ENCODE measurements around the gene SUGP1. TPM values are rescaled to one million over a fixed set of nuclear protein-coding genes. Genes with fewer than 3 reads are reported as not detected.

Gene SUGP1
- total RNA-seq, 1 donor from 2014 or later, result 41.6 TPM

- DNase-seq (ENCODE audit: low spot score), result no peak
- intact Hi-C loops (cut with DNase I), result no loop called here
Observed at GRCh38 chr19:19305066-19305465, 15.2 kb downstream of the SUGP1 start.

GRCh38 chr19:19304186-19304965, 15.9 kb downstream of the SUGP1 start:
- no peak for DNase-seq (ENCODE audit: low spot score)

GRCh38 chr19:19303411-19303810, 16.9 kb downstream of the SUGP1 start:
- no peak for DNase-seq (ENCODE audit: low spot score)
- intact Hi-C loops (cut with DNase I), result no loop called here

More at GRCh38 chr19:19304186-19304965, 15.9 kb downstream of the SUGP1 start:
- intact Hi-C loops (cut with DNase I), result no loop called here

GRCh38 chr19:19300613-19301012, 19.7 kb downstream of the SUGP1 start:
- intact Hi-C loops (cut with DNase I), result no loop called here
- no peak for DNase-seq (ENCODE audit: low spot score)

GRCh38 chr19:19297759-19298158, 22.6 kb downstream of the SUGP1 start:
- intact Hi-C loops (cut with DNase I), result no loop called here
- no peak for DNase-seq (ENCODE audit: low spot score)

- intact Hi-C loops (cut with DNase I), result no loop called here
- DNase-seq (ENCODE audit: low spot score), result no peak
Observed at GRCh38 chr19:19296953-19297689, 23.2 kb downstream of the SUGP1 start.

GRCh38 chr19:19294914-19295313, 25.4 kb downstream of the SUGP1 start:
- intact Hi-C loops (cut with DNase I), result no loop called here
- DNase-seq (ENCODE audit: low spot score), result no peak

GRCh38 chr19:19292607-19293006, 27.7 kb downstream of the SUGP1 start:
- intact Hi-C loops (cut with DNase I), result no loop called here
- no peak for DNase-seq (ENCODE audit: low spot score)

- intact Hi-C loops (cut with DNase I), result no loop called here
- no peak for DNase-seq (ENCODE audit: low spot score)
Observed at GRCh38 chr19:19285686-19286085, 34.6 kb downstream of the SUGP1 start.

- intact Hi-C loops (cut with DNase I), result no loop called here
- no peak for DNase-seq (ENCODE audit: low spot score)
Observed at GRCh38 chr19:19280561-19280960, 39.7 kb downstream of the SUGP1 start.

GRCh38 chr19:19279853-19280252, 40.5 kb downstream of the SUGP1 start:
- DNase-seq (ENCODE audit: low spot score), result no peak
- intact Hi-C loops (cut with DNase I), result no loop called here

- no peak for DNase-seq (ENCODE audit: low spot score)
- intact Hi-C loops (cut with DNase I), result no loop called here
Observed at GRCh38 chr19:19279062-19279612, 41.2 kb downstream of the SUGP1 start.

- no peak for DNase-seq (ENCODE audit: low spot score)
- intact Hi-C loops (cut with DNase I), result no loop called here
Observed at GRCh38 chr19:19278315-19278714, 42.0 kb downstream of the SUGP1 start.

GRCh38 chr19:19276851-19277250, 43.5 kb downstream of the SUGP1 start:
- DNase-seq (ENCODE audit: low spot score), result no peak
- intact Hi-C loops (cut with DNase I), result no loop called here

- intact Hi-C loops (cut with DNase I), result no loop called here
- DNase-seq (ENCODE audit: low spot score), result no peak
Observed at GRCh38 chr19:19276386-19276785, 43.9 kb downstream of the SUGP1 start.

GRCh38 chr19:19274716-19275565, 45.4 kb downstream of the SUGP1 start:
- intact Hi-C loops (cut with DNase I), result no loop called here
- DNase-seq (ENCODE audit: low spot score), result no peak

- intact Hi-C loops (cut with DNase I), result no loop called here
- DNase-seq (ENCODE audit: low spot score), result no peak
Observed at GRCh38 chr19:19274146-19274545, 46.2 kb downstream of the SUGP1 start.

- DNase-seq (ENCODE audit: low spot score), result no peak
- intact Hi-C loops (cut with DNase I), result no loop called here
Observed at GRCh38 chr19:19271828-19272599, 48.3 kb downstream of the SUGP1 start.

Data from cardiac septum (tissue), 1 donor.